ENCODE results near the gene SYT7.

DNA sequence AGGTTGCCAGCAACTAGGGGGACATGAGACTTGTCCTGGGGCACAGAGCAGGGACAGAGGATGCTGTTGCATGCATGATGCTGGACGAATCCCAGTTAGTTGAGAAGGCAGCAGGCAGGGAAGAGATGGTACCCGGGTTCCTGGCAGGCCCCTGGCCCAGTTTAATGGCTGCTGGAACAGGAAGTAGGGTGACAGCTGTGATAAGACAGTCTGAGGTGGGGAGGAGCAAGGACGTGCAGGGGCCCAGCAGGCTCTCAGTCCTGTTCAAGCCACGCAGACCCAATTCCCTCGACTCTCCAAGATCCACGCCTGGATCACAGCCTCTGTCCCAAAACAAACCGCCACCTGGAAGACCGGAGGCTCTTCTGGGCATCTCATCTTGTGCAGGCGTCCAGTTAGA, 40.3 kb downstream of the SYT7 start:
- TF ChIP-seq, protein P1, sequence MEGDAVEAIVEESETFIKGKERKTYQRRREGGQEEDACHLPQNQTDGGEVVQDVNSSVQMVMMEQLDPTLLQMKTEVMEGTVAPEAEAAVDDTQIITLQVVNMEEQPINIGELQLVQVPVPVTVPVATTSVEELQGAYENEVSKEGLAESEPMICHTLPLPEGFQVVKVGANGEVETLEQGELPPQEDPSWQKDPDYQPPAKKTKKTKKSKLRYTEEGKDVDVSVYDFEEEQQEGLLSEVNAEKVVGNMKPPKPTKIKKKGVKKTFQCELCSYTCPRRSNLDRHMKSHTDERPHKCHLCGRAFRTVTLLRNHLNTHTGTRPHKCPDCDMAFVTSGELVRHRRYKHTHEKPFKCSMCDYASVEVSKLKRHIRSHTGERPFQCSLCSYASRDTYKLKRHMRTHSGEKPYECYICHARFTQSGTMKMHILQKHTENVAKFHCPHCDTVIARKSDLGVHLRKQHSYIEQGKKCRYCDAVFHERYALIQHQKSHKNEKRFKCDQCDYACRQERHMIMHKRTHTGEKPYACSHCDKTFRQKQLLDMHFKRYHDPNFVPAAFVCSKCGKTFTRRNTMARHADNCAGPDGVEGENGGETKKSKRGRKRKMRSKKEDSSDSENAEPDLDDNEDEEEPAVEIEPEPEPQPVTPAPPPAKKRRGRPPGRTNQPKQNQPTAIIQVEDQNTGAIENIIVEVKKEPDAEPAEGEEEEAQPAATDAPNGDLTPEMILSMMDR (IDR thresholded peaks at IDR 0.05): no peak
- TF ChIP-seq POLR2A (IDR thresholded peaks at IDR 0.05): no peak
